ENCODE measurements around the gene OBSCN. TPM values are rescaled to one million over a fixed set of nuclear protein-coding genes. Genes with fewer than 3 reads are reported as not detected.

The OBSCN gene
- total RNA-seq, 1 donor from 2014 or later, result 10.2 TPM

GRCh38 chr1:228401782-228402640 lies 194.2 kb downstream of the OBSCN start:
- no peak overlapping the region for H3K27ac Mint-ChIP-seq (ENCODE audit: unreplicated experiment)
- TF ChIP-seq CTCF (IDR thresholded peaks at IDR 0.05), result no peak
- peak; percentile 92 for DNase-seq (ENCODE audit: low spot score)
- no peaks in the 10 kb centered on the region for H3K9me3 Mint-ChIP-seq (ENCODE audit: low read depth)
- H3K36me3 Mint-ChIP-seq (ENCODE audit: low read depth), result peaks cover 16% of the 10 kb centered on the region
- no peak overlapping the region for H3K4me3 Mint-ChIP-seq (ENCODE audit: unreplicated experiment)
- peaks cover 28% of the 10 kb centered on the region for H3K4me1 Mint-ChIP-seq (ENCODE audit: low read depth)
- H3K27me3 Mint-ChIP-seq (ENCODE audit: low read depth), result no peaks in the 10 kb centered on the region

- no peak overlapping the region for H3K4me3 Mint-ChIP-seq (ENCODE audit: unreplicated experiment)
- DNase-seq (ENCODE audit: low spot score), result no peak
- H3K4me1 Mint-ChIP-seq (ENCODE audit: low read depth), result peaks cover 32% of the 10 kb centered on the region
- no peaks in the 10 kb centered on the region for H3K9me3 Mint-ChIP-seq (ENCODE audit: low read depth)
- peaks cover 14% of the 10 kb centered on the region for H3K36me3 Mint-ChIP-seq (ENCODE audit: low read depth)
- no peak overlapping the region for H3K27ac Mint-ChIP-seq (ENCODE audit: unreplicated experiment)
- H3K27me3 Mint-ChIP-seq (ENCODE audit: low read depth), result no peaks in the 10 kb centered on the region
- TF ChIP-seq CTCF (IDR thresholded peaks at IDR 0.05), result no peak
Measured at GRCh38 chr1:228402641-228403025, 194.8 kb downstream of the OBSCN start.

- Mint-ChIP-seq H3K4me3 (ENCODE audit: unreplicated experiment) (no peak overlapping the region), H3K27ac (ENCODE audit: unreplicated experiment) (no peak overlapping the region)
Measured at GRCh38 chr1:228403231-228403631, 195.4 kb downstream of the OBSCN start.

GRCh38 chr1:228404107-228404720 lies 196.4 kb downstream of the OBSCN start:
- peak overlapping the region; percentile 86 for H3K4me3 Mint-ChIP-seq (ENCODE audit: unreplicated experiment)
- H3K9me3 Mint-ChIP-seq (ENCODE audit: low read depth), result no peaks in the 10 kb centered on the region
- DNase-seq (ENCODE audit: low spot score), result no peak
- H3K36me3 Mint-ChIP-seq (ENCODE audit: low read depth), result peaks cover 14% of the 10 kb centered on the region
- H3K27me3 Mint-ChIP-seq (ENCODE audit: low read depth), result no peaks in the 10 kb centered on the region
- peaks cover 40% of the 10 kb centered on the region for H3K4me1 Mint-ChIP-seq (ENCODE audit: low read depth)
- peak overlapping the region; percentile 54 for H3K27ac Mint-ChIP-seq (ENCODE audit: unreplicated experiment)
- TF ChIP-seq CTCF (IDR thresholded peaks at IDR 0.05), result no peak

More at GRCh38 chr1:228403231-228403631, 195.4 kb downstream of the OBSCN start:
- H3K27me3 Mint-ChIP-seq (ENCODE audit: low read depth), result no peaks in the 10 kb centered on the region
- DNase-seq (ENCODE audit: low spot score), result no peak
- H3K4me1 Mint-ChIP-seq (ENCODE audit: low read depth), result peaks cover 38% of the 10 kb centered on the region
- H3K36me3 Mint-ChIP-seq (ENCODE audit: low read depth), result peaks cover 14% of the 10 kb centered on the region
- no peaks in the 10 kb centered on the region for H3K9me3 Mint-ChIP-seq (ENCODE audit: low read depth)
- no peak for TF ChIP-seq CTCF (IDR thresholded peaks at IDR 0.05)

GRCh38 chr1:228405200-228405978 lies 197.5 kb downstream of the OBSCN start:
- no peaks in the 10 kb centered on the region for H3K27me3 Mint-ChIP-seq (ENCODE audit: low read depth)
- peaks cover 8% of the 10 kb centered on the region for H3K36me3 Mint-ChIP-seq (ENCODE audit: low read depth)
- peak; percentile 68 for DNase-seq (ENCODE audit: low spot score)
- H3K4me3 Mint-ChIP-seq (ENCODE audit: unreplicated experiment), result peak overlapping the region; percentile 86
- peak overlapping the region; percentile 83 for H3K27ac Mint-ChIP-seq (ENCODE audit: unreplicated experiment)
- H3K4me1 Mint-ChIP-seq (ENCODE audit: low read depth), result peaks cover 40% of the 10 kb centered on the region
- TF ChIP-seq CTCF (IDR thresholded peaks at IDR 0.05), result no peak
- no peaks in the 10 kb centered on the region for H3K9me3 Mint-ChIP-seq (ENCODE audit: low read depth)
